SK-N-SH treated with all-trans-retinoic acid at 6 μM for 48 hours (cell line): ENCODE data around the gene STAMBP.
A peak's percentile ranks its signal among the peaks of the same experiment; 100 is the strongest.

Experiments used
- ATAC-seq: fragments of 200-7000 bp; cut with Tn5 transposase; 3 replicates; pipeline ENCODE4 v1.9.1; 2020; ENCODE audit warnings: mild to moderate bottlenecking, moderate library complexity
- ARNTL ChIP-seq: fragments of 450-650 bp; formaldehyde crosslinking; IDR thresholded peaks from 2 replicates; pipeline ENCODE4 v1.5.0; 2020; ENCODE audit warnings: low read depth, mild to moderate bottlenecking, moderate library complexity, borderline replicate concordance
- BACH2 ChIP-seq: fragments of 250-450 bp; sonication (Bioruptor Pico); IDR thresholded peaks from 2 replicates; pipeline ENCODE4 v1.9.0; 2021; ENCODE audit warnings: mild to moderate bottlenecking, borderline replicate concordance
- CREB5 ChIP-seq: fragments of 250-450 bp; sonication (Bioruptor Pico); IDR thresholded peaks from 2 replicates; pipeline ENCODE4 v1.5.1; 2020; ENCODE audit warnings: low read depth, mild to moderate bottlenecking, moderate library complexity
- CSDC2 ChIP-seq: fragments of 250-450 bp; sonication (Bioruptor Pico); IDR thresholded peaks from 2 replicates; pipeline ENCODE4 v1.5.0; 2020; ENCODE audit warnings: mild to moderate bottlenecking, moderate library complexity
- CSRNP3 ChIP-seq: fragments of 250-450 bp; sonication (Bioruptor Pico); IDR thresholded peaks from 2 replicates; pipeline ENCODE4 v1.5.1; 2021; ENCODE audit warnings: mild to moderate bottlenecking, moderate library complexity
- ESRRG ChIP-seq: fragments of 250-450 bp; sonication (Bioruptor Pico); IDR thresholded peaks from 2 replicates; pipeline ENCODE4 v1.6.1; 2021; ENCODE audit warnings: mild to moderate bottlenecking
- GLIS3 ChIP-seq: fragments of 250-450 bp; sonication (Bioruptor Pico); IDR thresholded peaks from 2 replicates; pipeline ENCODE4 v1.5.0; 2020; ENCODE audit warnings: mild to moderate bottlenecking, moderate library complexity
- ISL1 ChIP-seq: fragments of 250-450 bp; sonication (Bioruptor Pico); IDR thresholded peaks from 2 replicates; pipeline ENCODE4 v2.1.2; 2022; ENCODE audit warnings: mild to moderate bottlenecking, moderate library complexity
- OSR1 ChIP-seq: fragments of 250-450 bp; sonication (Bioruptor Pico); IDR thresholded peaks from 2 replicates; pipeline ENCODE4 v1.8.0; 2022; ENCODE audit warnings: moderate library complexity, mild to moderate bottlenecking, inconsistent platforms
- PATZ1 ChIP-seq: fragments of 250-450 bp; sonication (Bioruptor Pico); IDR thresholded peaks from 2 replicates; pipeline ENCODE4 v1.8.0; 2020; ENCODE audit warnings: mild to moderate bottlenecking, moderate library complexity, borderline replicate concordance
- POU6F1 ChIP-seq: fragments of 250-450 bp; sonication (Bioruptor Pico); IDR thresholded peaks from 2 replicates; pipeline ENCODE4 v1.8.0; 2021; ENCODE audit warnings: low read depth, mild to moderate bottlenecking, moderate library complexity, borderline replicate concordance
- PPARA ChIP-seq: fragments of 250-450 bp; sonication (Bioruptor Pico); IDR thresholded peaks from 2 replicates; pipeline ENCODE4 v1.5.0; 2020; ENCODE audit warnings: mild to moderate bottlenecking, borderline replicate concordance
- RARB ChIP-seq: fragments of 250-450 bp; sonication (Bioruptor Pico); IDR thresholded peaks from 2 replicates; pipeline ENCODE4 v1.8.0; 2021; ENCODE audit warnings: mild to moderate bottlenecking, moderate library complexity
- SNAI2 ChIP-seq: fragments of 250-450 bp; sonication (Bioruptor Pico); IDR thresholded peaks from 2 replicates; pipeline ENCODE4 v1.5.0; 2020; ENCODE audit warnings: mild to moderate bottlenecking, moderate library complexity
- TCF4 ChIP-seq: fragments of 250-450 bp; sonication (Bioruptor Pico); IDR thresholded peaks from 2 replicates; pipeline ENCODE4 v1.8.0; 2021; ENCODE audit warnings: mild to moderate bottlenecking, moderate library complexity, borderline replicate concordance
- TOX ChIP-seq: fragments of 250-450 bp; sonication (Bioruptor Pico); IDR thresholded peaks from 2 replicates; pipeline ENCODE4 v1.8.0; 2021; ENCODE audit warnings: mild to moderate bottlenecking, moderate library complexity, borderline replicate concordance
- TSHZ2 ChIP-seq: fragments of 250-450 bp; sonication (Bioruptor Pico); IDR thresholded peaks from 2 replicates; pipeline ENCODE4 v1.5.0; 2020; ENCODE audit warnings: mild to moderate bottlenecking, moderate library complexity
- ZC3H10 ChIP-seq: fragments of 250-450 bp; sonication (Bioruptor Pico); IDR thresholded peaks from 2 replicates; pipeline ENCODE4 v1.5.1; 2021; ENCODE audit warnings: mild to moderate bottlenecking, moderate library complexity
- ZFP30 ChIP-seq: fragments of 450-650 bp; formaldehyde crosslinking; IDR thresholded peaks from 2 replicates; pipeline ENCODE4 v1.5.0; 2022; ENCODE audit warnings: mild to moderate bottlenecking, moderate library complexity
- ZNF565 ChIP-seq: fragments of 450-650 bp; formaldehyde crosslinking; conservative IDR thresholded peaks from 2 replicates; pipeline ENCODE4 v1.5.0; 2020; ENCODE audit warnings: low read depth, mild to moderate bottlenecking, moderate library complexity
- ZNF70 ChIP-seq: fragments of 450-650 bp; formaldehyde crosslinking; IDR thresholded peaks from 2 replicates; pipeline ENCODE4 v1.5.0; 2020; ENCODE audit warnings: mild to moderate bottlenecking, moderate library complexity
- ZNF8 ChIP-seq: fragments of 450-650 bp; formaldehyde crosslinking; IDR thresholded peaks from 2 replicates; pipeline ENCODE4 v1.5.0; 2020; ENCODE audit warnings: mild to moderate bottlenecking, moderate library complexity

The STAMBP gene

DNA sequence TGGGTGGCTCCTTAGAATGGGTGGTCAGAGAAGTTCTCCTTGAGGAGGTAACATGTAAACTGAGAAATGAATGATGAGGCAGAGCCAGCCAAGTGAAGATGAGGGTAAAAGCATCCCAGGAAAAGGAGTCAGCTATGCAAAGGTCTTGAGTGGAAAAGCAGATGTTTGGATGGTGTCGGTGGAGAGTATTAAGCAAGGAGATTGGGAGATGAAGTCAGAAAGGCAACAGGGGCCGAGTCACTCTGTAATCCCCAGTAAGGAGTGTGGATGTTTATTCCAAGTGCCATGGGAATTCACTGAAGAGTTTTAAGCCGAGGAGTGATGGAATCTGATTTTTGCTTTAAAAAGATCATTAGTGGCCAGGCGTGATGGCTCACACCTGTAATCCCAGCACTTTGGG, 3.4 kb upstream of the STAMBP start:
- no peak for TF ChIP-seq ZNF70
- no peak for TF ChIP-seq TCF4
- no peak for TF ChIP-seq RARB (CRISPR knock-in tag)
- no peak for TF ChIP-seq CSDC2 (CRISPR knock-in tag)
- no peak for TF ChIP-seq GLIS3 (CRISPR knock-in tag)
- no peak for TF ChIP-seq ZFP30 (CRISPR knock-in tag)
- TF ChIP-seq CSRNP3 = no peak
- TF ChIP-seq ZNF8 = no peak
- TF ChIP-seq PATZ1 (CRISPR knock-in tag) = no peak
- no peak for TF ChIP-seq ESRRG (CRISPR knock-in tag)
- no peak for TF ChIP-seq POU6F1 (CRISPR knock-in tag)
- TF ChIP-seq PPARA = no peak
- no peak for TF ChIP-seq ARNTL
- TF ChIP-seq SNAI2 (CRISPR knock-in tag) = no peak
- TF ChIP-seq ZNF565 (CRISPR knock-in tag) = no peak
- no peak for TF ChIP-seq ISL1 (CRISPR knock-in tag)
- no peak for TF ChIP-seq TSHZ2 (CRISPR knock-in tag)
- no peak for TF ChIP-seq BACH2
- ATAC-seq = no peak

DNA sequence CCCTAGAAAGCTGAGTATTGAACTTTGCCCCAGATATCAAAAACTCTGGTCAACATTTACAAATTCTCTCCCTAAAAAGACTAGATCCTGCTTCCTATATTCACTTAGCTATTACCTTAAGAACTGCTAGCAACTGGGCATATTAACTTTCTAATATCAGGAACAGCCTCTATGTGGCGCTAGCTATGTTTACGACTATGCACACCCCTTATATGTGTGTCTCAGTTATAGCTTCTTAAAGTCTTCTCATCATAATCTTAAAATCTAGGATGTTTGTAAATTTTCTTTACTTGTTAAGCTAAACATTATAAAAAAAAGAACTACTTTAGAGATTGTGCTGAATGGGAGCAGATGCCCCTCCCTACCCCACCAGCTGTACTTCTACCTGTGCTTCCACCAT, 1.7 kb upstream of the STAMBP start:
- TF ChIP-seq CREB5 (CRISPR knock-in tag) (no peak), OSR1 (CRISPR knock-in tag) (no peak), ZNF70 (no peak), RARB (CRISPR knock-in tag) (no peak), ISL1 (CRISPR knock-in tag) (no peak), BACH2 (no peak), POU6F1 (CRISPR knock-in tag) (no peak), ESRRG (CRISPR knock-in tag) (no peak), TOX (no peak), ZC3H10 (no peak)
- peak; percentile 60 for ATAC-seq
